Esophagus squamous epithelium (tissue), 5 donors: ENCODE results near the gene DDX28. TPM values are rescaled to one million over a fixed set of nuclear protein-coding genes. Genes with fewer than 3 reads are reported as not detected.
A peak's percentile ranks its signal among the peaks of the same experiment; 100 is the strongest.
"Not testable (repeated sequence)": the region's sequence is repeated elsewhere in the genome, so short reads cannot be mapped to it uniquely, and the experiment has no call there.

Source experiments
- DNase-seq: peaks from one replicate; lab custom pipeline; 2025; lab: John Stamatoyannopoulos, UW
- H3K27ac ChIP-seq, 4 donors: fragments of 200-600 bp; sonication (generic); one replicate each; pipeline ENCODE4 v1.5.1; 2016 to 2019; ENCODE audit warnings: mild to moderate bottlenecking in 1 of 4
- H3K27me3 ChIP-seq, 4 donors: fragments of 200-600 bp; sonication (generic); 1 replicate in 3 of 4; 2 replicates in 1 of 4; pipeline versions ENCODE4 v1.5.1 to v1.6.0; 2017 to 2021; ENCODE audit warnings: antibody characterized with exemption in 1 of 4
- H3K36me3 ChIP-seq, 3 donors: fragments of 200-600 bp; sonication (generic); one replicate each; pipeline ENCODE4 v1.5.1; 2016 to 2019
- H3K4me1 ChIP-seq, 3 donors: fragments of 200-600 bp; sonication (generic); one replicate each; pipeline ENCODE4 v1.5.1; 2017 to 2019
- H3K4me3 ChIP-seq, 4 donors: fragments of 200-600 bp; sonication (generic); 1 replicate in 3 of 4; 2 replicates in 1 of 4; pipeline ENCODE4 v1.5.1; 2016 to 2019; ENCODE audit warnings: mild to moderate bottlenecking in 2 of 4, moderate library complexity in 1 of 4
- H3K9me3 ChIP-seq, 3 donors: fragments of 200-600 bp; sonication (generic); one replicate each; pipeline ENCODE4 v1.5.1; 2016 to 2019
- POLR2A ChIP-seq, 4 donors: fragments of 450-650 bp; IDR thresholded peaks; one replicate each; pipeline ENCODE4 v1.6.1; 2017; ENCODE audit warnings: antibody characterized with exemption in 4 of 4, mild to moderate bottlenecking in 4 of 4, moderate library complexity in 3 of 4
- WGBS, 2 donors: methylation state at CpG; one replicate each; pipeline ENCODE4 v1.1.5; 2018; 5-methylcytosine and 5-hydroxymethylcytosine counted together
- intact Hi-C: fragments of 100-400 bp; cut with DNase I; formaldehyde crosslinking; loops from one replicate; pipeline ENCODE4 v1.15.0; 2022
- total RNA-seq, 4 donors: library from RNA; depleted of rRNA; stranded (reverse); fragments of >200 nt; gene quantifications; one replicate each; pipeline ENCODE4 v1.1.0, GENCODE V29; 2016
- TF ChIP-seq, protein P1 (sequence below), 6 experiments: fragments of 450-650 bp in 4 of 6; fragments of 200-600 bp in 2 of 6; sonication (generic) in 2 of 6; IDR thresholded peaks; one replicate each; pipeline ENCODE4 v1.5.1; 2016 to 2019; ENCODE audit warnings: antibody characterized with exemption in 6 of 6, mild to moderate bottlenecking in 4 of 6, moderate library complexity in 4 of 6
- donor health status: DM: yes; HTN: yes; CAD: no.

Gene DDX28
- total RNA-seq, 4 donors from 2014 or later, result 9.7 to 12.8 (median 11.6) TPM

DNA sequence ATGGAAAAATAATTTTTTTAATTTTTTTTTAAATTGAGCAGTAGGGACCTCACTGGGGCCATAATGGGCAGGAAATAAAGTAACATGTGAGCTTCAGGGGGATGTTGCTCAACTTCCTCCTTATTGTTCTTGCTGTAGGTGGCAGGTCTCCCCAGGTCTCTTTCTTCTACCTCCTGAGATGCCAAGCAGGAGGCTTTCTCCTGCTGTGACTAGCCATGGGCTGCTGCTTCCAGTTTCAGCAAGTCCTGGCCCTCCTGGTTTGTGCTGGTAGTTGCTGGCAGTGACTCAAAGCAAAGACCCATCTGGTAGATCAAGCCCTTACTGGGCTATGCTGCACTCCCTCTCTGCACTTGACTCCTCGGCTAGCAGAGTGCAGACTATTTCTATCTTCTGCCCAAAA lies 9.6 kb downstream of the DDX28 start:
- intact Hi-C loops, result no loop called here

DNA sequence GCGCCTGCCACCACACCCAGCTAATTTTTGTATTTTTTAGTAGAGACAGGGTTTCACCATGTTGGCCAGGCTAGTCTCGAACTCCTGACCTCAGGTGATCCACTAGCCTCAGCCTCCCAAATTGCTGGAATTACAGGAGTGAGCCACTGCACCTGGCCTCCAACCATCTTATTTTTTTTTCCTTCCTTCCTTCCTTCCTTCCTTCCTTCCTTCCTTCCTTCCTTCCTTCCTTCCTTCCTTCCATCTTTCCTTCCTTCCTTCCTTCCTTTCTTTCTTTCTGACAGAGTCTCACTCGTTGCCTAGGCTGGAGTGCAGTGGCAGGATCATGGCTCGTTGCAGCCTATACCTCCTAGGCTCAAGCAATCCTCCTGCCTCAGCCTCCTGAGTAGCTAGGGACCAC lies 13.2 kb downstream of the DDX28 start:
- H3K27me3 ChIP-seq, DNase-seq, intact Hi-C loops, H3K9me3 ChIP-seq, H3K27ac ChIP-seq, H3K4me3 ChIP-seq, H3K36me3 ChIP-seq: not testable (repeated sequence)
- H3K4me1 ChIP-seq, result peaks cover 12 to 37% (median 29%) of the 10 kb centered on the region in 3 donors
- WGBS, 2 donors, result 81 to 87% methylated on average over 4 of the region's 4 CpGs

More for the DNA sequence above, 9.6 kb downstream of the DDX28 start:
- Histone ChIP-seq H3K27me3 (no peaks in the 10 kb centered on the region), H3K36me3 (no peaks in the 10 kb centered on the region), H3K9me3 (no peaks in the 10 kb centered on the region), H3K27ac (peak overlapping the region in 3 of 4 donors; percentile 1 to 52 (median 49)), H3K4me3 (no peak overlapping the region), H3K4me1 (peaks cover 0 to 16% (median 11%) of the 10 kb centered on the region in 3 donors)
- no peak for TF ChIP-seq POLR2A (IDR thresholded peaks at IDR 0.05)
- TF ChIP-seq, protein P1, sequence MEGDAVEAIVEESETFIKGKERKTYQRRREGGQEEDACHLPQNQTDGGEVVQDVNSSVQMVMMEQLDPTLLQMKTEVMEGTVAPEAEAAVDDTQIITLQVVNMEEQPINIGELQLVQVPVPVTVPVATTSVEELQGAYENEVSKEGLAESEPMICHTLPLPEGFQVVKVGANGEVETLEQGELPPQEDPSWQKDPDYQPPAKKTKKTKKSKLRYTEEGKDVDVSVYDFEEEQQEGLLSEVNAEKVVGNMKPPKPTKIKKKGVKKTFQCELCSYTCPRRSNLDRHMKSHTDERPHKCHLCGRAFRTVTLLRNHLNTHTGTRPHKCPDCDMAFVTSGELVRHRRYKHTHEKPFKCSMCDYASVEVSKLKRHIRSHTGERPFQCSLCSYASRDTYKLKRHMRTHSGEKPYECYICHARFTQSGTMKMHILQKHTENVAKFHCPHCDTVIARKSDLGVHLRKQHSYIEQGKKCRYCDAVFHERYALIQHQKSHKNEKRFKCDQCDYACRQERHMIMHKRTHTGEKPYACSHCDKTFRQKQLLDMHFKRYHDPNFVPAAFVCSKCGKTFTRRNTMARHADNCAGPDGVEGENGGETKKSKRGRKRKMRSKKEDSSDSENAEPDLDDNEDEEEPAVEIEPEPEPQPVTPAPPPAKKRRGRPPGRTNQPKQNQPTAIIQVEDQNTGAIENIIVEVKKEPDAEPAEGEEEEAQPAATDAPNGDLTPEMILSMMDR (IDR thresholded peaks at IDR 0.05), result no peak
- 29% methylated on average over 1 of the region's 1 CpG; no CpG with 5 or more reads in 1 of the 2 donors for WGBS, 2 donors
- DNase-seq, result no peak

DNA sequence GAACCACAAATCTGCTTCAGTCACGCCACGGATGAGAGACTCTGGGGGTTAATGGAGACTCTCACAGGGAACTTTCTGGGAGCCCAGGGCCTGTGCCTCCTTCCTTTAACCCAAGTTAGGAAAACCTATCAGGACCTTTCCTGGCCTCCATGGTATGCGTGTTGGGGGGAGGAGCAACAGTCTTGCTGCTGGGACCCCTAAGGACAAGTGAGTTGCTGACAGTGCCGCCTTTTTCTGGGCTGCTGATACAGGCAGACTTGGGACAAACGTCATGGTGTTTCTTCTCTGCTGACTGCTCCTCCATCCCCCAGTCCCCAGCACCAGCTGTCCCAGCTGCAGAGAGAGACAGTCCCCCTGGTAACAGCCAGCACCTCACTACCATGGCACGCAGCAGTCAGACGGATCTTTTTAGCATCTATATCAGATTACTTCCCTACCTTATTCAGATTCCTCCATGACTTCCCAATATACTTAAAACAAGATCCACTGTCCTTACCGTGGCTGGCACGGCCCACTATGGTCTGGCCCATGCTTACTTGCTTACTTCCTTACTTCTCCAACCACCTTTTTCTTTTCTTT lies 13.8 kb downstream of the DDX28 start:
- H3K27ac ChIP-seq, result no peak overlapping the region
- no peak for DNase-seq
- no peaks in the 10 kb centered on the region for H3K36me3 ChIP-seq
- 70 to 85% methylated on average over 6 to 8 of the region's 9 CpGs for WGBS, 2 donors
- TF ChIP-seq, protein P1 (IDR thresholded peaks at IDR 0.05), result no peak
- no peak for TF ChIP-seq POLR2A (IDR thresholded peaks at IDR 0.05)
- intact Hi-C loops, result no loop called here
- no peak overlapping the region for H3K4me3 ChIP-seq
- H3K4me1 ChIP-seq, result peaks cover 12 to 43% (median 33%) of the 10 kb centered on the region in 3 donors
- H3K27me3 ChIP-seq, result no peaks in the 10 kb centered on the region
- H3K9me3 ChIP-seq, result no peaks in the 10 kb centered on the region

DNA sequence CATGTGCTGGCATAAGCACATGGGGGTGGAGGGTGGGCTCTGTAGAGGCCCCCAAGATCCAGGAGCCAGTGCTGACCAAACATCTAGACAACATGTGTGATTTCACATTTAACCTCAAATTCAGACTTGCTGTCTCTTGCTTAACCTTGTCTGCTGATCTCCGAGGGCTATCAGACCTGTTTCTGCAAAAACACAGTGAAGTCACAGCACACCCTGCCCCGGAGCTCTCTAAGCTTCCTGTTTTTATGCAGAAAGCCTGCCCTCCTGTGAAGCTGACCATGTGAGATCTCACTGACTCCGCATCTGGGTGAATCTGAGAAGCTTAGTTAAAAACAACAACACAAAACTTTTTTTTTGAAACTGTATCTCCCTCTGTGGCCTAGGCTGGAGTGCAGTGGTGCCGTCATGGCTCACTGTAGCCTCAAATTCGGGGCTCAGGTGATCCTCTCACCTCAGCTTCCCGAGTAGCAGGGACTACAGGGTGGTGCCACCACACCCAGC lies 17.2 kb downstream of the DDX28 start:
- H3K27ac ChIP-seq, result peak overlapping the region; percentile 88 to 92 (median 91)
- intact Hi-C loops, result no loop called here
- H3K4me3 ChIP-seq, result peak overlapping the region in 1 of 4 donors; percentile 12
- H3K27me3 ChIP-seq, result no peaks in the 10 kb centered on the region
- TF ChIP-seq, protein P1 (IDR thresholded peaks at IDR 0.05), result no peak
- peak in 1 of 4 donors; percentile 53 for TF ChIP-seq POLR2A (IDR thresholded peaks at IDR 0.05)
- DNase-seq, result peak; percentile 22
- no peaks in the 10 kb centered on the region for H3K36me3 ChIP-seq
- H3K4me1 ChIP-seq, result peaks cover 12 to 27% (median 22%) of the 10 kb centered on the region in 3 donors
- no peaks in the 10 kb centered on the region for H3K9me3 ChIP-seq
- 8 to 16% methylated on average over 6 of the region's 6 CpGs for WGBS, 2 donors

DNA sequence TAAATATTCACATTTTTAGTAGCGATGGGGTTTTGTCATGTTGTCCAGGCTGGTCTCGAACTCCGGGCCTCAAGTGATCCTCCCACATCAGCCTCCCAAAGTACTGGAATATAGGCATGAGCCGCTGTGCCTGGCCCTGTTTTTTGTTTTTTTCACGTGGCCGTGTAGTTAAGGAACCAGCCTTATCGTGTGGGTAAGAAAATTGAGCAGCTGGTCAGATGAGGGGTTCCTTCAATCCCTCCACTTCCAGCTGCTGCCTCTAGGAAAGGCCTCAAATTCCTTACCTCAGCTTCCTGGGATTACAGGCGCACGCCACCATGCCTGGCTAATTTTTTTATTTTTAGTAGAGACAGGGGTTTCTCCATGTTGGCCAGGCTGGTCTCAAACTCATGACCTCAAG lies 17.8 kb downstream of the DDX28 start:
- peak overlapping the region; percentile 88 to 92 (median 91) for H3K27ac ChIP-seq
- WGBS, 2 donors, result 81 to 91% methylated on average over 7 to 9 of the region's 9 CpGs
- no peaks in the 10 kb centered on the region for H3K27me3 ChIP-seq
- H3K36me3 ChIP-seq, result no peaks in the 10 kb centered on the region
- DNase-seq, result no peak
- peaks cover 12 to 28% (median 22%) of the 10 kb centered on the region in 3 donors for H3K4me1 ChIP-seq
- H3K4me3 ChIP-seq, result no peak overlapping the region
- TF ChIP-seq, protein P1 (IDR thresholded peaks at IDR 0.05), result no peak
- no peak for TF ChIP-seq POLR2A (IDR thresholded peaks at IDR 0.05)
- H3K9me3 ChIP-seq, result no peaks in the 10 kb centered on the region
- intact Hi-C loops, result no loop called here
